ENCODE measurements around the gene SPATA3. TPM values are rescaled to one million over a fixed set of nuclear protein-coding genes. Genes with fewer than 3 reads are reported as not detected.

The SPATA3 gene
- total RNA-seq, 1 donor from 2014 or later, result not detected

DNA sequence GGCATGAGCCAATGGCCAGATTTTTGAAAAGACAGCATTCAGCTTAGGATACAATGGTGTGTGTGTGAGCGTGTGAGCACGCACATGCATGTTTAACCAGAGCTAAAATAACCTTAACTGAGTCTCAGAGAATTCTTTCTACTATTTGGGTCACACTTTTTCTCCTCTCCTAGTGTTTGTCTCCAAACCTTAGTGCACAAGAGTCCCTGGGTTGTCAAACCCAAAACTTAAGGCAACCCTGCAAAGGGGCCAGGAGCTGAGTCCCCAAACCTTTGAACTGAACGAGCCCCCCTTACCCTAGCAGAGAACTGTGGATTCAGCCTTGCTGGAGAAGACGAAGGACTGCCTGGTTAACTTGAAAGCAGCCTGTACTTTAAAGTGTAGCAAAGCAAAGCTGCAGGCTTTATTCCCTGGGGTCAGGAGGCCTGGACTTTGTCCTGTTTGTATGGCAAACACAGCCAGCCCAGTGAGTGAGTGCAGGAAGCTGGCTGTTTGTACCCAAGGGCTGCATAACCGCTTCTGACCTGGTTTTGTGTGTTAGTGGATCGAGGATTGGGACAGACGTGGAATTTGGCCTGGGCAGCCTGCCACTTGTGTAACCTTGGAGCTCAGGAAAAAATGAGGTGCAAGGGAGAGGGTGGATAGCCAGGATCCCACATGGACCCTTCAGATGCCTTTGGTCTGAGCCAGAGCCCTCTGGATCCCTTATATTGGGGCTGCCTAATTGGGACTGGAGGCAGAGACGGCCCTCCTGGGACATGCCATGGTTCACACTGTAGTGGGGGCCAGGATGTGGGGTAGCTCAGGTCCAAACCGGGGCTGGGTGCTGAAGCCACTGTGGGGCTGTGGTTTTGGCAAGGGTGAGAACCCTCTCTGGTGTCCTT is 54.3 kb downstream of the SPATA3 start:
- TF ChIP-seq, protein P1, sequence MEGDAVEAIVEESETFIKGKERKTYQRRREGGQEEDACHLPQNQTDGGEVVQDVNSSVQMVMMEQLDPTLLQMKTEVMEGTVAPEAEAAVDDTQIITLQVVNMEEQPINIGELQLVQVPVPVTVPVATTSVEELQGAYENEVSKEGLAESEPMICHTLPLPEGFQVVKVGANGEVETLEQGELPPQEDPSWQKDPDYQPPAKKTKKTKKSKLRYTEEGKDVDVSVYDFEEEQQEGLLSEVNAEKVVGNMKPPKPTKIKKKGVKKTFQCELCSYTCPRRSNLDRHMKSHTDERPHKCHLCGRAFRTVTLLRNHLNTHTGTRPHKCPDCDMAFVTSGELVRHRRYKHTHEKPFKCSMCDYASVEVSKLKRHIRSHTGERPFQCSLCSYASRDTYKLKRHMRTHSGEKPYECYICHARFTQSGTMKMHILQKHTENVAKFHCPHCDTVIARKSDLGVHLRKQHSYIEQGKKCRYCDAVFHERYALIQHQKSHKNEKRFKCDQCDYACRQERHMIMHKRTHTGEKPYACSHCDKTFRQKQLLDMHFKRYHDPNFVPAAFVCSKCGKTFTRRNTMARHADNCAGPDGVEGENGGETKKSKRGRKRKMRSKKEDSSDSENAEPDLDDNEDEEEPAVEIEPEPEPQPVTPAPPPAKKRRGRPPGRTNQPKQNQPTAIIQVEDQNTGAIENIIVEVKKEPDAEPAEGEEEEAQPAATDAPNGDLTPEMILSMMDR (IDR thresholded peaks at IDR 0.05), result no peak
- intact Hi-C loops (cut with DNase I), result no loop called here
- H3K27ac ChIP-seq, result no peak overlapping the region
- no peaks in the 10 kb centered on the region for H3K36me3 ChIP-seq
- ATAC-seq (no peak), DNase-seq (no peak)
- no peaks in the 10 kb centered on the region for H3K9me3 ChIP-seq
- peaks cover 12% of the 10 kb centered on the region for H3K27me3 ChIP-seq
- peaks cover 4% of the 10 kb centered on the region for H3K4me1 ChIP-seq
- H3K4me3 ChIP-seq, result no peak overlapping the region

DNA sequence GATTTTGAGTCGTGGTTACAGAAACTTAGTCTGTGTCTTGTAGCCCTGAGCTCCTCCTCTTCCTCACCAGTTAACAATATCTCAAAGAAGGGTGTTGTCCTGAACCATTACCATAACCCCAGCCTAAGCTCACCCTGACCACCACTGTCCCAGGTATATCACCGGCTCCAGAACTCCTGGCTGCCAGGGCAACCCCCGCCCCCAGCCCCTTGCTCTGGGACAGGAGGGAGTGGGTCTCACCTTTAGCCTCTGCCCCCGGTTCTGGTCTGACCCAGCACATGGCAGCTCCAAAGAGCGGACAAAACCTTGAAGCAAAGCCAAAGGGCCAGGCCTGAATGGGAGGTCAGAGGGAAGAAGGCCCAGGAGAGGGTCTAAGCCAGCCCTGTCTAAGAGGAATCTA is 55.2 kb downstream of the SPATA3 start:
- DNase-seq (no peak), ATAC-seq (no peak)
- H3K9me3 ChIP-seq, result no peaks in the 10 kb centered on the region
- H3K4me3 ChIP-seq, result no peak overlapping the region
- peaks cover 4% of the 10 kb centered on the region for H3K4me1 ChIP-seq
- no peak overlapping the region for H3K27ac ChIP-seq
- H3K27me3 ChIP-seq, result peaks cover 12% of the 10 kb centered on the region
- TF ChIP-seq, protein P1 (IDR thresholded peaks at IDR 0.05), result no peak
- intact Hi-C loops (cut with DNase I), result no loop called here
- H3K36me3 ChIP-seq, result no peaks in the 10 kb centered on the region

DNA sequence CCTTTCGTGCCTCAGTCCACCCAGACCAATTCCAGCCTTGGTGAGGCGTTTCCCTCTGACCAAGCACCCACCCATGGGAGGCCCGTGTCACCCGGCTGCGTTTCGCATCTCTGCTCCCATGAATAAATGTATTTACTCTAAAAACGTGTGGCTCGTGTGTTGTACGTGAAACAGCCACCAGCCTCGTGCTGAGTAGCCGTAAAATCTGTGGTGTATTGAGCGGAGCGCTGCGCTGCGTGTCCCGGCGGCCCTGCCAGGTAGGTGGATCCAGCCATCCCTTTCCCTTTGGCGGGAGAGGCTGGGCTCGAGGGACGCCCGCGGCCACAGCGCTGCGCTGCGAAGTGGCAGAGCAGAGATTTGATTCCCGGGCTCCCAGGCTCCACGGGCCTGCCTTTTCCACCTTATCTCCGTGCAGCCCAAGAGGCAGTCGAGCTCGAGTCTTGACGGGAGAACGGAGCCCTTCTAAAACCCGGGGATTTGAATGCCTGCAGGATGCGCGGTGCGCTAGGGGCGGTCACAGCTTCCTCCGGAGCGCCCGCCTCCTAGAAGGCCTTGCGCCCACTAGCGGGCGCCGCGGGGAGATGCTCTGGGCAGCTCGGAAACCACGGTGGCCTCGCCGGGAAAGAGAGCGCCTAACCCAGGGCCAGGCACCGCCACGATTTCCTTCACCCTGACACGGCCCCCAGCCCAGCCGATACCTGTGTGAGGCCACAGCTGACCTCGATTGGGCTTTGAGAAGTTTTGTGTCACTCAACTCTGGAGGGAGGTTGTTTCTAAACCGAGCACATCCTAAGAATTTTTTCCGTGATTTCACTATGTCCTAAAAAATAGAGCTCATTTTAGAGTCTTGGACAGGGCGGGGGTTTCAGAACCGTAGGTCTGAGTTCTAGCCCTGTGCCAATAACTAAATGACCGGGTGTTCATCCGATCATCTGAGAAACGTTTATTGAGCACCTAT is 56.9 kb downstream of the SPATA3 start:
- H3K36me3 ChIP-seq, result no peaks in the 10 kb centered on the region
- H3K4me1 ChIP-seq, result peaks cover 7% of the 10 kb centered on the region
- H3K27me3 ChIP-seq, result peaks cover 2% of the 10 kb centered on the region
- ATAC-seq, result peak; percentile 87
- TF ChIP-seq, protein P1 (IDR thresholded peaks at IDR 0.05), result peak; percentile 95
- intact Hi-C loops (cut with DNase I), result no loop called here
- no peak overlapping the region for H3K27ac ChIP-seq
- DNase-seq, result peak; percentile 92
- peak overlapping the region; percentile 59 for H3K4me3 ChIP-seq
- no peaks in the 10 kb centered on the region for H3K9me3 ChIP-seq

DNA sequence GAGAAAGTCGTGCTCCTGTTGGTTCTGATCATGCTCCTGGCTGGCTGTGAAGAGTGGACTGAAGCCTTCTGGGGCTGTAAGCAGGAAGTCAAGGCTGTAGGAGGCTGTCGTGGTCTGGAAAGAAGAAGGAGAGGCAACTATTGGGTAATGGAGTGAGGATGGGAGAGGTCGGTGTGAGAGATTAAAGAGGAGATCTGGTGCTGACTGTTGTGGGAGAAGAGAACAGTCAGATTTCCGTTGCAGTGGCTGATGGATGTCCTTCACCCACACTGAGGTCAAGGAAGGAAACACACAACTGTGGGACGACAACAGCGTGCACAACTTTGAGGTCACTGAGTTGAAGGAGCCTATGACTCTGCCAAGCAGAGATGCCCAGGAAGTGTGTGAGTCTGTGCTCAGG is 57.9 kb downstream of the SPATA3 start:
- intact Hi-C loops (cut with DNase I), result no loop called here

More for the DNA sequence above, 57.9 kb downstream of the SPATA3 start:
- Histone ChIP-seq H3K36me3 (no peaks in the 10 kb centered on the region), H3K4me1 (peaks cover 17% of the 10 kb centered on the region), H3K27ac (no peak overlapping the region), H3K9me3 (no peaks in the 10 kb centered on the region), H3K4me3 (no peak overlapping the region), H3K27me3 (no peaks in the 10 kb centered on the region)
- DNase-seq (no peak), ATAC-seq (no peak)
- TF ChIP-seq, protein P1 (IDR thresholded peaks at IDR 0.05), result no peak
